ENCODE data around the gene SNX25.

GRCh38 chr4:185286571-185286970 is 77.2 kb downstream of the SNX25 start:
- no peak for TF ChIP-seq ZNF24 (IDR thresholded peaks at IDR 0.05)
- no peak for TF ChIP-seq SMC3 (IDR thresholded peaks at IDR 0.05; ENCODE audit: borderline replicate concordance, low read length)
- no peak for TF ChIP-seq CREB1 (IDR thresholded peaks at IDR 0.05; ENCODE audit: low read depth)
- no peak for TF ChIP-seq ZNF274 (IDR thresholded peaks at IDR 0.05; ENCODE audit: insufficient read depth, insufficient read length)
- TF ChIP-seq CTCF (IDR thresholded peaks at IDR 0.05 in 2 of 3, conservative IDR thresholded peaks at IDR 0.05 in 1 of 3; ENCODE audit: control insufficient read depth in 2 of 3, extremely low read depth in 1 of 3, insufficient read depth in 1 of 3, low read depth in 3 of 3, low read length in 3 of 3) = no peak
- TF ChIP-seq MXI1 (IDR thresholded peaks at IDR 0.05; ENCODE audit: low read depth, low read length) = no peak
- no peak for TF ChIP-seq PKNOX1 (IDR thresholded peaks at IDR 0.05)
- TF ChIP-seq RCOR1 (conservative IDR thresholded peaks at IDR 0.05; ENCODE audit: low read depth, low read length) = no peak
- TF ChIP-seq POLR2AphosphoS5 (IDR thresholded peaks at IDR 0.05; ENCODE audit: low read length) = no peak
- no peak for TF ChIP-seq TAF1 (IDR thresholded peaks at IDR 0.05; ENCODE audit: borderline replicate concordance, low read depth, low read length)
- TF ChIP-seq PRDM15 (CRISPR knock-in tag; IDR thresholded peaks at IDR 0.05) = no peak
